Left ventricle myocardium inferior (tissue), 1 donor: ENCODE data around the gene RNF14. TPM values are rescaled to one million over a fixed set of nuclear protein-coding genes. Genes with fewer than 3 reads are reported as not detected.

ENCODE experiments used
- DNase-seq: peaks from one replicate; pipeline ENCODE4 v3.0.0-alpha.2; 2020
- H3K27ac ChIP-seq: fragments of 200-600 bp; replicated peaks from 2 replicates; pipeline ENCODE4 v1.8.0; 2021
- H3K27me3 ChIP-seq: fragments of 200-600 bp; 2 replicates; pipeline ENCODE4 v1.8.0; 2021; ENCODE audit warnings: low read depth
- H3K36me3 ChIP-seq: fragments of 200-600 bp; 2 replicates; pipeline ENCODE4 v1.8.0; 2021
- H3K4me1 ChIP-seq: fragments of 200-600 bp; 2 replicates; pipeline ENCODE4 v1.8.0; 2021
- H3K4me3 ChIP-seq: fragments of 200-600 bp; 2 replicates; pipeline ENCODE4 v1.8.0; 2021; ENCODE audit warnings: mild to moderate bottlenecking, moderate library complexity
- H3K9me3 ChIP-seq: fragments of 200-600 bp; replicated peaks from 2 replicates; pipeline ENCODE4 v1.8.0; 2021
- CTCF ChIP-seq: fragments of 200-600 bp; IDR thresholded peaks from 2 replicates; pipeline ENCODE4 v1.8.0; 2021; ENCODE audit warnings: antibody characterized with exemption, mild to moderate bottlenecking, borderline replicate concordance
- intact Hi-C: fragments of 100-400 bp; cut with micrococcal nuclease; formaldehyde crosslinking; loops from one replicate; pipeline ENCODE4 v1.11.0; 2022
- total RNA-seq: library from RNA; stranded (reverse); fragmentation: NEBNext Ultra II Directional; extraction: Animal tissue kit (Norgen Biotek cat#: 25700); gene quantifications from one replicate; pipeline ENCODE4 v1.2.1, GENCODE V29; 2021
- donor health status: DM: no; HTN: yes; CAD: no; lungs with severe emphysema.

Gene RNF14
- total RNA-seq, 1 donor from 2014 or later = 120 TPM

GRCh38 chr5:141957367-141957996 lies 11.4 kb upstream of the RNF14 start:
- H3K4me1 ChIP-seq = peaks cover 72% of the 10 kb centered on the region
- H3K4me3 ChIP-seq = peak overlapping the region; percentile 65
- DNase-seq = no peak

DNA sequence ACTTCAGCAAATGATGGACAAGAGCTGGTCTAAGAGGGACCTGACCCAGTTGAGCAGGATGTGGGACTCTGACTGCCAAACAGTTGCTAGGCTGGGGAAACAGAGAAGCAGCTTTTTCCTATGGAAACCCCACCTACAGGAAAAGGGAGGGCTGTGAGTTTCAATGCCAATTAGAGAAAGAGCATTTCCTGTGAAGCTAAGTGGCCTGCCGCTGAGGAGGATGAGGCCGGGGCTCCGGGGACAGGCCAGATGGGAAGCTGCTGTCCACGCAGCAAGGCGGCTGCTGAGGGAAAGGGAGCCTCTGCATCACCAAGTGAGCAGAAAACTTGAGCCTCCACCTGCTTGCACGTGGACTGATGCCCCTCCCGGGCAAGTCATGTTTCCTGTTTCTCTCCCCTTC lies 10.8 kb upstream of the RNF14 start, which contains the start of gene PCDH12:
Gene PCDH12, minus strand, starts transcription at position 90 of the 400 bp plus-strand sequence. CDS start 351 bp downstream, outside the sequence.
- DNase-seq = peak; percentile 61
- no peaks in the 10 kb centered on the region for H3K9me3 ChIP-seq
- intact Hi-C loops = loop anchor here (10.0 kb wide), 1 partner anchor 63 kb away; no protein-coding TSS in a partner anchor
- no peaks in the 10 kb centered on the region for H3K36me3 ChIP-seq
- H3K27ac ChIP-seq = peak within 1 kb of the TSS; percentile 88
- peak within 1 kb of the TSS; percentile 65 for H3K4me3 ChIP-seq
- no peak for TF ChIP-seq CTCF
- H3K4me1 ChIP-seq = peaks cover 65% of the 10 kb centered on the region
- no peaks in the 10 kb centered on the region for H3K27me3 ChIP-seq

More at GRCh38 chr5:141957367-141957996, 11.4 kb upstream of the RNF14 start:
- no peaks in the 10 kb centered on the region for H3K27me3 ChIP-seq
- H3K9me3 ChIP-seq = no peaks in the 10 kb centered on the region
- intact Hi-C loops = loop anchor here (10.0 kb wide), 1 partner anchor 63 kb away; no protein-coding TSS in a partner anchor
- H3K36me3 ChIP-seq = no peaks in the 10 kb centered on the region
- TF ChIP-seq CTCF = no peak
- H3K27ac ChIP-seq = peak overlapping the region; percentile 88

DNA sequence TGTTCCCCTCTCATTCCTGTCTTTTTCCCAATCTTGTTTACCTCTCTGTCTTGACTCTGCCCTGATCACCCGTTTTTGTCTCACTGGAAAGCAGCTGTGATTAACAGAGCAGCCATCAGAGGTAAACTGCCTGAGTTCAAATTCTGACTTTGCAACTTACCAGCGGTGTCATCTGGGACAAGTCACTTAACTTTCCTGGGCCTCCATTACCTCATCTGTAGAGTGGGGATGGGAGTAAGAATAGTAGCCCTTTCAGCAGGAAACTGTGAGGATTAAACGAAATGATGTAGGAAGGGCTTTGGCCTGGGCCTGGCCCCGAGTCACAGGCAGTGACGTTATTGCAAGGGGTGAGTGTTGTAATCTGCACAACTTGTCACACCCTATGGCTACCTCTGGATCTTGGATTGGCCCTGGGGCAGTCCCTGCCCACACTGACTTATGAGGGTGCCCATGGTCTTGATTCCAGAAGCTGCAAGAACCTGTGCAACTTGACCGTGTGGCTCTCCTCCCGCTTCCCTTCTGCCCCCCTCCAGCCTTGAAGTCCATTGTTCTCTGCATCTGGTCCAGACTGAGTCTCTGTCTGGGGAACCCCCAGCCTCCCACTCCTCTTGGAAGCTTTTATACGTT lies 10.2 kb upstream of the RNF14 start:
- H3K27ac ChIP-seq = peak overlapping the region; percentile 88
- TF ChIP-seq CTCF = no peak
- peaks cover 60% of the 10 kb centered on the region for H3K4me1 ChIP-seq
- no peak for DNase-seq
- intact Hi-C loops = loop anchor here (10.0 kb wide), 1 partner anchor 64 kb away; no protein-coding TSS in a partner anchor
- H3K9me3 ChIP-seq = no peaks in the 10 kb centered on the region
- peak overlapping the region; percentile 65 for H3K4me3 ChIP-seq
- no peaks in the 10 kb centered on the region for H3K36me3 ChIP-seq
- H3K27me3 ChIP-seq = no peaks in the 10 kb centered on the region

DNA sequence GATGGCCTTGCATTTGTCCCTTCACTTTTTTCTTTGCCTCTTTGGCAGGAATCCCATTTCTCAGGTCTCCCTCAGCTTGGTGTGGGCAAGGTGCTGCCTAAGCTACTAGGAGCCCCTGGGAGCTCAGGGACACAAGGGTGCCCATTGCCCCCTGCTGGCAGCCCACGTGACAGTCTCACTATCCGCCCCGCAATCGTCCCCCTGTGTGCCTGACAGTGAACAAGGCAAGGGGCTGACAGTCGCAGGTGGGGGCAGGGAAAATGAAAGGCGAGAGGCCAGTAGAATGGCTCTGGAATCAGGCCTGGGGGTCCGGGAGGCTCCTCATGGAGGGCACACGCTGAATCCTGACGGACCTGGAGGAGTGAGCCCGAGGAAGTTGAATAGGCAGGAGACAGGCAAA lies 8.9 kb upstream of the RNF14 start:
- peaks cover 57% of the 10 kb centered on the region for H3K4me1 ChIP-seq
- H3K27ac ChIP-seq = peak overlapping the region; percentile 88
- no peaks in the 10 kb centered on the region for H3K27me3 ChIP-seq
- TF ChIP-seq CTCF = peak; percentile 41
- DNase-seq = no peak
- no peak overlapping the region for H3K4me3 ChIP-seq
- intact Hi-C loops = loop anchor here (5.0 to 10.0 kb wide), 2 partner anchors 45 to 263 kb away; no protein-coding TSS in a partner anchor
- H3K36me3 ChIP-seq = no peaks in the 10 kb centered on the region
- H3K9me3 ChIP-seq = no peaks in the 10 kb centered on the region

GRCh38 chr5:141960449-141961323 lies 8.2 kb upstream of the RNF14 start:
- H3K27me3 ChIP-seq = no peaks in the 10 kb centered on the region
- peak overlapping the region; percentile 88 for H3K27ac ChIP-seq
- no peaks in the 10 kb centered on the region for H3K36me3 ChIP-seq

More at GRCh38 chr5:141960449-141961323, 8.2 kb upstream of the RNF14 start:
- no peaks in the 10 kb centered on the region for H3K9me3 ChIP-seq
- no peak overlapping the region for H3K4me3 ChIP-seq
- DNase-seq = peak; percentile 86
- peak; percentile 90 for TF ChIP-seq CTCF
- intact Hi-C loops = loop anchor here (5.0 to 10.0 kb wide), 2 partner anchors 46 to 263 kb away; no protein-coding TSS in a partner anchor
- peaks cover 55% of the 10 kb centered on the region for H3K4me1 ChIP-seq
